Measurements from ENCODE around the gene GOLGA5. TPM values are rescaled to one million over a fixed set of nuclear protein-coding genes. Genes with fewer than 3 reads are reported as not detected.

GOLGA5 gene
- total and polyA plus RNA-seq, 2 donors (not counting 1 experiment from before 2014, with no cell fraction given) = 13.3 to 23.1 TPM

DNA sequence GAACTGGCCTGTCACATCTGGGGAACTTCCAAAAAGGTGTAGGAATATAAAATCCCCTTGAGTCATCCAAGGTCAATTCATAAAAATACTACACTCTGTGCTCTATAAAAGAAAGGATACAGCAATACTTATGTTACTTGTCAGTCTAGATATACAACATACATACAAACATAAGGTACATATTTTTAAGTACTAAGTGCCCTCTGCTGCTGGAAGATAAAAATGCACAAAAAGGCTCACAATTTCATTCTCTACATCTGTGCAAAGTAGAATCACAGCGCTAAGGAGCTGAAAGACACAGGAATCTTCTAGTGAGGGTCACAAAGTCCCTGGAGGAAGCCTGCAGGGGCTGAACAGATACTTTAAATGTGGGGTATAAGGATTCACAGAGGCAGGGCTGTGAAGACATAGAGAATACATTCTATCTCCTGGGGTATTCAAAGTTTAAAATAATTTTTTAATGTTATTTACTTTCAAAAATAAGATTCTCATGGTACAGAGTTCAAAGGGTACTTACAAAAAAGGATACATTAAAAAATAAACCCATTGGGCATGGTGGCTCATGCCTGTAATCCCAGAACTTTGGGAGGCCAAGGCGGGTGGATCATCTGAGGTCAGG lies 10.2 kb upstream of the GOLGA5 start:
- ChIA-PET POLR2A (no interaction called here), CTCF (interaction anchor here (0.5 to 15.2 kb wide), 21 partner anchors 9 to 624 kb away, joined by 3 to 337 read pairs (median 6); partner anchors contain the start of genes GOLGA5 and LGMN)
- Histone ChIP-seq H2AFZ (ENCODE audit: insufficient read depth, low read depth, low read length, poor library complexity, severe bottlenecking) (no peak overlapping the region), H3K27ac (ENCODE audit: low read length in 2 of 2) (no peak overlapping the region), H3K79me2 (ENCODE audit: control insufficient read depth, insufficient read depth, low read length) (no peaks in the 10 kb centered on the region), H3K4me2 (replicated peaks; ENCODE audit: low read depth, low read length, poor library complexity, severe bottlenecking) (no peak overlapping the region), H3K9me3 (ENCODE audit: control extremely low read depth in 1 of 3, control insufficient read depth in 2 of 3, insufficient read depth in 1 of 3, low read length in 2 of 3) (peaks cover 0 to 7% (median 0%) of the 10 kb centered on the region in 3 donors), H3K27me3 (replicated peaks in 1 of 4; ENCODE audit: control extremely low read depth in 1 of 4, control insufficient read depth in 3 of 4, insufficient read depth in 4 of 4, low read length in 3 of 4) (no peaks in the 10 kb centered on the region), H4K20me1 (ENCODE audit: control insufficient read depth, insufficient read depth, low read length, poor library complexity, severe bottlenecking) (no peaks in the 10 kb centered on the region), H3K36me3 (replicated peaks in 1 of 2; ENCODE audit: control extremely low read depth in 1 of 2, control insufficient read depth in 1 of 2, extremely low read depth in 1 of 2, insufficient read depth in 2 of 2, low read length in 1 of 2) (no peaks in the 10 kb centered on the region), H3K9ac (ENCODE audit: low read length) (no peak overlapping the region), H3K4me3 (ENCODE audit: control extremely low read depth in 1 of 5, extremely low read depth in 1 of 5, insufficient read depth in 1 of 5, low read depth in 2 of 5, low read length in 4 of 5) (no peak overlapping the region), H3K4me1 (ENCODE audit: control insufficient read depth in 2 of 2, insufficient read depth in 2 of 2, low read length in 2 of 2) (peaks cover 3 to 6% of the 10 kb centered on the region in 2 donors)
- H3K27me3 Mint-ChIP-seq = no peaks in the 10 kb centered on the region
- intact Hi-C loops (cut with micrococcal nuclease) = loop anchor here (1.0 to 10.0 kb wide), 5 partner anchors 37 to 229 kb away; partner anchors contain the start of gene LGMN
- TF ChIP-seq EZH2 (IDR thresholded peaks at IDR 0.05; ENCODE audit: borderline replicate concordance, insufficient read depth, low read depth, low read length, poor library complexity, severe bottlenecking) = no peak
- TF ChIP-seq, protein P1, sequence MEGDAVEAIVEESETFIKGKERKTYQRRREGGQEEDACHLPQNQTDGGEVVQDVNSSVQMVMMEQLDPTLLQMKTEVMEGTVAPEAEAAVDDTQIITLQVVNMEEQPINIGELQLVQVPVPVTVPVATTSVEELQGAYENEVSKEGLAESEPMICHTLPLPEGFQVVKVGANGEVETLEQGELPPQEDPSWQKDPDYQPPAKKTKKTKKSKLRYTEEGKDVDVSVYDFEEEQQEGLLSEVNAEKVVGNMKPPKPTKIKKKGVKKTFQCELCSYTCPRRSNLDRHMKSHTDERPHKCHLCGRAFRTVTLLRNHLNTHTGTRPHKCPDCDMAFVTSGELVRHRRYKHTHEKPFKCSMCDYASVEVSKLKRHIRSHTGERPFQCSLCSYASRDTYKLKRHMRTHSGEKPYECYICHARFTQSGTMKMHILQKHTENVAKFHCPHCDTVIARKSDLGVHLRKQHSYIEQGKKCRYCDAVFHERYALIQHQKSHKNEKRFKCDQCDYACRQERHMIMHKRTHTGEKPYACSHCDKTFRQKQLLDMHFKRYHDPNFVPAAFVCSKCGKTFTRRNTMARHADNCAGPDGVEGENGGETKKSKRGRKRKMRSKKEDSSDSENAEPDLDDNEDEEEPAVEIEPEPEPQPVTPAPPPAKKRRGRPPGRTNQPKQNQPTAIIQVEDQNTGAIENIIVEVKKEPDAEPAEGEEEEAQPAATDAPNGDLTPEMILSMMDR (IDR thresholded peaks at IDR 0.05) = peak; percentile 83
- no peaks in the 10 kb centered on the region for H3K9me3 Mint-ChIP-seq (ENCODE audit: insufficient read depth)
- H3K4me3 Mint-ChIP-seq = no peak overlapping the region
- no peak overlapping the region for H3K27ac Mint-ChIP-seq
- peaks cover 15% of the 10 kb centered on the region for H3K4me1 Mint-ChIP-seq
- ATAC-seq (ENCODE audit: low read depth) (peak; percentile 77), DNase-seq (peak; percentile 80)
- no CpG with 5 or more reads among the region's 2 CpGs for WGBS (ENCODE audit: insufficient coverage)
